Gastroesophageal sphincter (tissue), 3 donors: ENCODE results near the gene TOP3A.

ENCODE experiments used
- EP300 ChIP-seq: sonication (generic); formaldehyde crosslinking; IDR thresholded peaks from one replicate; pipeline ENCODE4 v1.6.1; 2017; ENCODE audit warnings: antibody characterized with exemption, mild to moderate bottlenecking
- POLR2A ChIP-seq, 2 donors: fragments of 450-650 bp; IDR thresholded peaks; one replicate each; pipeline ENCODE4 v1.6.1; 2017; ENCODE audit warnings: antibody characterized with exemption in 2 of 2, mild to moderate bottlenecking in 2 of 2, moderate library complexity in 1 of 2
- POLR2AphosphoS5 ChIP-seq: sonication (generic); formaldehyde crosslinking; IDR thresholded peaks from one replicate; pipeline ENCODE4 v1.6.1; 2017; ENCODE audit warnings: antibody characterized with exemption
- TF ChIP-seq, protein P1 (sequence below), 4 experiments: fragments of 200-600 bp in 2 of 4; fragments of 450-650 bp in 2 of 4; sonication (generic) in 1 of 4; IDR thresholded peaks; one replicate each; pipeline ENCODE4 v1.5.1; 2017 to 2019; ENCODE audit warnings: antibody characterized with exemption in 4 of 4, mild to moderate bottlenecking in 2 of 4, moderate library complexity in 2 of 4

DNA sequence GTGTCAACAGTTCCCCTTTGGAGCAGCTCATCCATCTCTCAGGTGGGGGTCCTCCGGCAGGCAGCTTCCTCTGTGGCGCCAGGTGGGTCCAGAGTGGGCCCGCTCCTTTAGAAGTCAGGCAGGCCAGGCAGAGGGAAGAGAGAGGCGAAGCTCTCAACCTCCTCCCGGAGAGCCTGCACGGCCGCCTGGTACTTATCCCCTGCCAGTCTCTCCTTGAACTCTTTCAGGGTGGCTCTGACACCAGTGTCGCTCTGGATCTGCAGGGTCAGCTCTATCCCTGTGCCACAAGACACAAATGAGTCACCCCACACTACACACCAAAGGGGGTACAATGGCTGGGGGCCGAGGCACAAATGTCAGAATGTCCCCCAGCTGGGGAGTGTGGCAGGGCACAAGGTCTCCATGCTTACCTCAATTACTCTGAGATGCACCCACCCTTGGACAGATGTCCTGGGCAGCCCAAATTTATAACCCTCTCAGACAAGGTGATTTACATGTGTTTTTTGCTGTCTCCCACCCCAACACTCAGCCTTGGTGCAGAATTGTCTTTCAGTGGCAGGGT is 13.9 kb upstream of the TOP3A start:
- TF ChIP-seq, protein P1, sequence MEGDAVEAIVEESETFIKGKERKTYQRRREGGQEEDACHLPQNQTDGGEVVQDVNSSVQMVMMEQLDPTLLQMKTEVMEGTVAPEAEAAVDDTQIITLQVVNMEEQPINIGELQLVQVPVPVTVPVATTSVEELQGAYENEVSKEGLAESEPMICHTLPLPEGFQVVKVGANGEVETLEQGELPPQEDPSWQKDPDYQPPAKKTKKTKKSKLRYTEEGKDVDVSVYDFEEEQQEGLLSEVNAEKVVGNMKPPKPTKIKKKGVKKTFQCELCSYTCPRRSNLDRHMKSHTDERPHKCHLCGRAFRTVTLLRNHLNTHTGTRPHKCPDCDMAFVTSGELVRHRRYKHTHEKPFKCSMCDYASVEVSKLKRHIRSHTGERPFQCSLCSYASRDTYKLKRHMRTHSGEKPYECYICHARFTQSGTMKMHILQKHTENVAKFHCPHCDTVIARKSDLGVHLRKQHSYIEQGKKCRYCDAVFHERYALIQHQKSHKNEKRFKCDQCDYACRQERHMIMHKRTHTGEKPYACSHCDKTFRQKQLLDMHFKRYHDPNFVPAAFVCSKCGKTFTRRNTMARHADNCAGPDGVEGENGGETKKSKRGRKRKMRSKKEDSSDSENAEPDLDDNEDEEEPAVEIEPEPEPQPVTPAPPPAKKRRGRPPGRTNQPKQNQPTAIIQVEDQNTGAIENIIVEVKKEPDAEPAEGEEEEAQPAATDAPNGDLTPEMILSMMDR (IDR thresholded peaks at IDR 0.05) = no peak
- no peak for TF ChIP-seq POLR2A (IDR thresholded peaks at IDR 0.05)
- no peak for TF ChIP-seq EP300
- no peak for TF ChIP-seq POLR2AphosphoS5
